D721Med (cell line): ENCODE data around the gene TMED4.
"Not testable (repeated sequence)": the region's sequence is repeated elsewhere in the genome, so short reads cannot be mapped to it uniquely, and the experiment has no call there.

Source experiments
- DNase-seq: peaks from one replicate; pipeline ENCODE4 v3.0.0; 2011; ENCODE audit warnings: low spot score; ENCODE audit not compliant: insufficient read length
- FAIRE-seq: peaks from 2 replicates; lab custom pipeline; 2011; peaks lifted over from hg19 to GRCh38; lab: Jason Lieb, UNC
- CTCF ChIP-seq: IDR thresholded peaks from 2 replicates; pipeline ENCODE4 v1.5.1; 2012; ENCODE audit warnings: mild to moderate bottlenecking, control low read depth; ENCODE audit not compliant: insufficient read depth; ENCODE audit errors: missing control alignments

The TMED4 gene

GRCh38 chr7:44606341-44607140 is 24.5 kb upstream of the TMED4 start, which contains the start of gene OGDH:
Gene OGDH (plus strand): TSS chr7:44606627. CDS start chr7:44624344, 17,717 bp downstream.
- DNase-seq = peak; percentile 89
- no peak for TF ChIP-seq CTCF
- no peak for FAIRE-seq

- no peak for TF ChIP-seq CTCF
- FAIRE-seq = no peak
- DNase-seq = no peak
These were observed 22.9 kb upstream of the TMED4 start for GRCh38 chr7:44604941-44605340.

- TF ChIP-seq CTCF = no peak
- no peak for DNase-seq
- no peak for FAIRE-seq
These were observed 21.2 kb upstream of the TMED4 start for GRCh38 chr7:44603193-44603592.

GRCh38 chr7:44602576-44602910 is 20.5 kb upstream of the TMED4 start:
- no peak for FAIRE-seq

GRCh38 chr7:44599222-44599621 is 17.2 kb upstream of the TMED4 start:
- DNase-seq (no peak), FAIRE-seq (no peak)
- no peak for TF ChIP-seq CTCF

More at GRCh38 chr7:44602576-44602910, 20.5 kb upstream of the TMED4 start:
- no peak for TF ChIP-seq CTCF
- DNase-seq = no peak

- not testable (repeated sequence) for FAIRE-seq, DNase-seq
These were observed 15.2 kb upstream of the TMED4 start for GRCh38 chr7:44597181-44597580.

- no peak for DNase-seq
- TF ChIP-seq CTCF = no peak
- no peak for FAIRE-seq
These were observed 14.1 kb upstream of the TMED4 start for GRCh38 chr7:44595934-44596635.
